Osteoblast (primary cell): Measurements from ENCODE around the gene TM7SF3. TPM values are rescaled to one million over a fixed set of nuclear protein-coding genes. Genes with fewer than 3 reads are reported as not detected.

ENCODE experiments used
- DNase-seq: peaks from one replicate; pipeline ENCODE4 v3.0.0; 2011; ENCODE audit warnings: low spot score, mixed read lengths; ENCODE audit not compliant: insufficient read length; ENCODE audit errors: missing footprints
- H2AFZ ChIP-seq: 2 replicates; pipeline ENCODE4 v1.6.0; 2011; ENCODE audit warnings: mild to moderate bottlenecking, low read length
- H3K27ac ChIP-seq: 2 replicates; pipeline ENCODE4 v1.5.1; 2011; ENCODE audit warnings: mild to moderate bottlenecking, low read depth, low read length, moderate library complexity
- H3K27me3 ChIP-seq: 2 replicates; pipeline ENCODE4 v1.6.0; 2012; ENCODE audit warnings: mild to moderate bottlenecking, control low read depth, inconsistent platforms, low read length, moderate library complexity; ENCODE audit not compliant: insufficient read depth
- H3K36me3 ChIP-seq: 2 replicates; pipeline ENCODE4 v1.5.1; 2011; ENCODE audit warnings: mild to moderate bottlenecking, low read length, control low read depth, moderate library complexity; ENCODE audit not compliant: insufficient read depth
- H3K4me1 ChIP-seq: 2 replicates; pipeline ENCODE4 v1.5.1; 2011; ENCODE audit warnings: mild to moderate bottlenecking, low read length, control low read depth, moderate library complexity; ENCODE audit not compliant: insufficient read depth
- H3K4me2 ChIP-seq: 2 replicates; pipeline ENCODE4 v1.6.0; 2011; ENCODE audit warnings: mild to moderate bottlenecking, low read length; ENCODE audit not compliant: insufficient read depth
- H3K4me3 ChIP-seq: fragments of 200-600 bp; sonication (generic); 3 replicates; pipeline ENCODE4 v1.5.1; 2012; ENCODE audit warnings: mild to moderate bottlenecking, low read length, inconsistent platforms; ENCODE audit not compliant: insufficient read depth
- H3K79me2 ChIP-seq: 2 replicates; pipeline ENCODE4 v1.6.0; 2012; ENCODE audit warnings: mild to moderate bottlenecking, low read length, control low read depth, inconsistent platforms; ENCODE audit not compliant: insufficient read depth
- H3K9me3 ChIP-seq: 2 replicates; pipeline ENCODE4 v1.5.1; 2011; ENCODE audit warnings: low read depth, low read length, control low read depth
- H4K20me1 ChIP-seq: 2 replicates; pipeline ENCODE4 v1.6.0; 2012; ENCODE audit warnings: mild to moderate bottlenecking, low read length, control low read depth; ENCODE audit not compliant: insufficient read depth
- total RNA-seq: library from RNA; depleted of rRNA; stranded (reverse); fragments of >200 nt; gene quantifications from 2 replicates; pipeline ENCODE4 v1.2.3, GENCODE V29; 2012
- TF ChIP-seq, protein P1 (sequence below): IDR thresholded peaks from 2 replicates; pipeline ENCODE4 v1.5.1; 2011; ENCODE audit warnings: mild to moderate bottlenecking, low read depth, low read length, moderate library complexity; ENCODE audit errors: extremely low read depth

Gene TM7SF3
- total RNA-seq, 1 donor: 68.0 TPM

DNA sequence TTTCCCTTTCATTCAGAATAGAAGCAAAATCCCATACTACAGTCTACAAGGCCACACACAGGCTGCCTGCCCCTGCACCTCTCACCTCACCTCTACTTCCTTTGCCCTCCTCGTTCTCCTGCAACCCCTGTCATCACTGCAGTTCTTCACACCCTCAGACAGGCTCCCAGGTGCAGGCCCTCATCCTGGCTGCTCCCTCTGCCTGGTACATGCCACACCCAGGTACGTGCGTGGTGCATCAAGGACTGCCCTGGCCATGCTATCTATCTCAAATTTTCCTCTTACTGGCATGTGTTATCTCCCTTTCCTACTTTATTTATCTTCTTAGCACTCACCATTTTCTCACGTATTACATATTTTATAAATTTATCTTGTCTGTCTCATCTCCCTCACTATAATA is 24.3 kb downstream of the TM7SF3 start:
- Histone ChIP-seq H3K36me3 (peaks cover 7% of the 10 kb centered on the region), H3K4me1 (no peaks in the 10 kb centered on the region), H2AFZ (no peak overlapping the region), H3K4me3 (no peak overlapping the region), H3K27me3 (no peaks in the 10 kb centered on the region), H3K79me2 (peaks cover under 1% of the 10 kb centered on the region), H3K4me2 (no peak overlapping the region), H4K20me1 (no peaks in the 10 kb centered on the region), H3K9me3 (no peaks in the 10 kb centered on the region), H3K27ac (no peak overlapping the region)
- no peak for DNase-seq
- TF ChIP-seq, protein P1, sequence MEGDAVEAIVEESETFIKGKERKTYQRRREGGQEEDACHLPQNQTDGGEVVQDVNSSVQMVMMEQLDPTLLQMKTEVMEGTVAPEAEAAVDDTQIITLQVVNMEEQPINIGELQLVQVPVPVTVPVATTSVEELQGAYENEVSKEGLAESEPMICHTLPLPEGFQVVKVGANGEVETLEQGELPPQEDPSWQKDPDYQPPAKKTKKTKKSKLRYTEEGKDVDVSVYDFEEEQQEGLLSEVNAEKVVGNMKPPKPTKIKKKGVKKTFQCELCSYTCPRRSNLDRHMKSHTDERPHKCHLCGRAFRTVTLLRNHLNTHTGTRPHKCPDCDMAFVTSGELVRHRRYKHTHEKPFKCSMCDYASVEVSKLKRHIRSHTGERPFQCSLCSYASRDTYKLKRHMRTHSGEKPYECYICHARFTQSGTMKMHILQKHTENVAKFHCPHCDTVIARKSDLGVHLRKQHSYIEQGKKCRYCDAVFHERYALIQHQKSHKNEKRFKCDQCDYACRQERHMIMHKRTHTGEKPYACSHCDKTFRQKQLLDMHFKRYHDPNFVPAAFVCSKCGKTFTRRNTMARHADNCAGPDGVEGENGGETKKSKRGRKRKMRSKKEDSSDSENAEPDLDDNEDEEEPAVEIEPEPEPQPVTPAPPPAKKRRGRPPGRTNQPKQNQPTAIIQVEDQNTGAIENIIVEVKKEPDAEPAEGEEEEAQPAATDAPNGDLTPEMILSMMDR: no peak

DNA sequence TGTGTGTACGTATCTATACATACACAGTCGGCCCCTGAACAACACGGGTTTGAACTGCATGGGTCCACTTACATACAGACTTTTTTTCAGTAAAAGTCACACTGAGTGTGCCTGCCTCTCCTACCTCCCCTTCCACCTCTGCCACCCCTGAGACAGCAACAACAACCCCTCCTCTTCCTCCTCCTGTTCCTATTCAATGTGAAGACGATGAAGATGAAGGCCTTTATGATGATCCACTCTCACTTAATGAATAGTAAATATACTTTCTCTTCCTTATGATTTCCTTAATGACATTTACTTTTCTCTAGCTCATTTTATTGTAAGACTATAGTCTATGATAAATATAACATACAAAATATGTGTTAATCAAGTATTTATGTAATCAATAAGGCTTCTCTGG is 25.5 kb downstream of the TM7SF3 start:
- Histone ChIP-seq H2AFZ (no peak overlapping the region), H3K4me3 (no peak overlapping the region), H3K27me3 (no peaks in the 10 kb centered on the region), H3K4me2 (no peak overlapping the region), H3K9me3 (no peaks in the 10 kb centered on the region), H4K20me1 (no peaks in the 10 kb centered on the region), H3K27ac (no peak overlapping the region), H3K36me3 (peaks cover 9% of the 10 kb centered on the region), H3K79me2 (peaks cover 3% of the 10 kb centered on the region), H3K4me1 (no peaks in the 10 kb centered on the region)
- no peak for DNase-seq
- TF ChIP-seq, protein P1: no peak

DNA sequence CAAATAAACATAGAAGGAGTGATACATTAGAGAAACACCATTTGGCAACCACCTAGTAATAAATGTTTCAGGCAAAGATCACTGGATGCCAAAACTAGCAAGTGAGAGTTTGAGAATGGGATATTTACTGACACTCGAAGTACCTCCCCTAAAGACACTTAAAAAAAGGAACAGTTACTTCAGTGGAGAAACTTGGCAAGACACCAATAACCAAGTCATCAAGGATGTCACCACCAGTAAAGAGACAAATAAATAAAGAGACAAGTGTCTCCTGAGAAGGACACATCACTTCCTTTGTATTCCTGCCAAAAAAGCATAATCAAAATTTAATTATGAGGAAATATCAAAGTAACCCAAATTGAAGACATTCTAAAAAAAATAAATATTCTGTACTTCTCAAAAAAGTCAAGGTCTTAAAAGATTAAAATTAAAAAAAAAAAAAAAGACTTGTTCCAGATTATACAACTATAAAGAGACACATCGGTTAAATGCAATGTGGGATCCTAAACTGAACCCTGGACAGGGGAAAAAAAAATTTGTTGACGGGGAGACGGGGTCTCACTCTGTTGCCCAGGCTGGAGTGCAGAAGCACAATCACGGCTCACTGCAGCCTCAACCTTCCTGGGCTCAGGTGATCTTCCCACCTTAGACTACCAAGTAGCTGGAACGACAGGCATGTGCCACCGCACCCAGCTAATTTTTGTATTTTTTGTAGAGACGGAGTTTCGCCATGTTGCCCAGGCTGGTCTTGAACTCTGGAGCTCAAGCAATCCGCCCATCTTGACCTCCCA is 26.4 kb downstream of the TM7SF3 start:
- H3K4me3 ChIP-seq: no peak overlapping the region
- TF ChIP-seq, protein P1: no peak
- no peaks in the 10 kb centered on the region for H4K20me1 ChIP-seq
- H3K4me2 ChIP-seq: no peak overlapping the region
- no peaks in the 10 kb centered on the region for H3K27me3 ChIP-seq
- no peak overlapping the region for H3K27ac ChIP-seq
- peaks cover 9% of the 10 kb centered on the region for H3K36me3 ChIP-seq
- H3K79me2 ChIP-seq: peaks cover 3% of the 10 kb centered on the region
- no peak for DNase-seq
- H2AFZ ChIP-seq: no peak overlapping the region
- no peaks in the 10 kb centered on the region for H3K4me1 ChIP-seq
- H3K9me3 ChIP-seq: no peaks in the 10 kb centered on the region

DNA sequence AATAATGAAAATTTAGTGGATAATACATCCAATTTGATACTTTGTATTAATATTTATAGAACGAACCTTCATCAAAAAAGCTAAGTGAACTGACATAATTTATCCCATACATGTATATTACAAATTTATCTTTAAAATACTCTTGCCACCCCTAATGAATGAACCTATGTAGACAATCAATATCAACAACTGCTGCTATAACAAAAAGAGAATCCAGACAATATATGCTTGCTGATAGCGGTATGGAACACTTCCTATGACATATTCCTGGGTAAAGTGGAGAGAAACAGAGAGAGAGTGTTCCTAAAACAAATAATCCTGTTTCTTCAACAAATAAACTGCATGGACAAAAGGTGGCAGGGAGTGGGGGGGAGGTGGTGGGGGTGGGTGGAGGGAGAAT is 31.3 kb downstream of the TM7SF3 start:
- H3K9me3 ChIP-seq: no peaks in the 10 kb centered on the region
- TF ChIP-seq, protein P1: no peak
- no peak for DNase-seq
- no peaks in the 10 kb centered on the region for H4K20me1 ChIP-seq
- no peak overlapping the region for H3K4me2 ChIP-seq
- no peaks in the 10 kb centered on the region for H3K27me3 ChIP-seq
- H3K27ac ChIP-seq: no peak overlapping the region
- peaks cover 3% of the 10 kb centered on the region for H3K36me3 ChIP-seq
- H3K79me2 ChIP-seq: peaks cover 3% of the 10 kb centered on the region
- H3K4me3 ChIP-seq: no peak overlapping the region
- no peaks in the 10 kb centered on the region for H3K4me1 ChIP-seq
- H2AFZ ChIP-seq: no peak overlapping the region
